HepG2 (cell line): ENCODE results near the gene AOX1. TPM values are rescaled to one million over a fixed set of nuclear protein-coding genes. Genes with fewer than 3 reads are reported as not detected.

Experiments used
- ATAC-seq: fragments of 200-7000 bp; cut with Tn5 transposase; 3 replicates; pipeline ENCODE4 v1.9.1; 2020; ENCODE audit warnings: mild to moderate bottlenecking, moderate library complexity
- BruUV-seq: library from RNA; stranded (reverse); fragments of 400-500 nt; replicated peaks from 2 replicates; lab custom pipeline; 2021; lab: Mats Ljungman, UMichigan
- CTCF ChIA-PET: fragments of 300-600 bp; formaldehyde crosslinking; extraction: SDS; loops from one replicate; lab custom pipeline; 2021; ENCODE audit warnings: low total read pairs, inconsistent platforms, low intra/inter-chr PET ratio; lab: Yijun Ruan, JAX
- POLR2A ChIA-PET: fragments of 350-600 bp; sonication (Branson Sonifier 250); formaldehyde crosslinking; loops from one replicate; lab custom pipeline; 2020; ENCODE audit warnings: antibody characterized with exemption, inconsistent platforms; lab: Yijun Ruan, JAX
- DNase-seq: peaks from one replicate; pipeline ENCODE4 v3.0.0-alpha.2; 2015; ENCODE audit warnings: low spot score
- FAIRE-seq: peaks from 3 replicates; lab custom pipeline; 2011; peaks lifted over from hg19 to GRCh38; lab: Jason Lieb, UNC
- H2AFZ ChIP-seq: one replicate; pipeline ENCODE4 v1.6.1; 2011; ENCODE audit warnings: low read length, inconsistent platforms
- H3K27ac ChIP-seq: fragments of 300-600 bp; 3 replicates; pipeline ENCODE4 v1.8.0; 2011; ENCODE audit warnings: mixed run types, mild to moderate bottlenecking, mixed read lengths, low read length, inconsistent platforms; ENCODE audit not compliant: insufficient read depth; ENCODE audit errors: extremely low read length
- H3K27me3 ChIP-seq, 2 experiments: fragments of 200-600 bp in 1 of 2; 2 replicates in 1 of 2; 3 replicates in 1 of 2; pipeline versions ENCODE4 v1.6.0 to v1.8.0; 2011; ENCODE audit warnings: low read length in 2 of 2, mild to moderate bottlenecking in 2 of 2, moderate library complexity in 2 of 2, inconsistent platforms in 1 of 2; ENCODE audit not compliant: insufficient read depth in 2 of 2, control insufficient read depth in 1 of 2
- H3K36me3 ChIP-seq, 2 experiments: fragments of 200-600 bp in 1 of 2; replicated peaks in 1 of 2; 2 replicates in 1 of 2; 3 replicates in 1 of 2; pipeline versions ENCODE4 v1.5.1 to v1.8.0; 2011; ENCODE audit warnings: low read length in 2 of 2, inconsistent platforms in 1 of 2; ENCODE audit not compliant: insufficient read depth in 2 of 2, control insufficient read depth in 1 of 2
- H3K4me1 ChIP-seq: 2 replicates; pipeline ENCODE4 v1.5.1; 2012; ENCODE audit warnings: low read length, inconsistent platforms; ENCODE audit not compliant: insufficient read depth
- H3K4me2 ChIP-seq: 2 replicates; pipeline ENCODE4 v1.6.0; 2011; ENCODE audit warnings: low read depth, low read length, inconsistent platforms
- H3K4me3 ChIP-seq, 3 experiments: fragments of 200-600 bp in 1 of 3; sonication (generic), shearing (Covaris generic) in 1 of 3; replicated peaks in 1 of 3; 2 replicates each; pipeline ENCODE4 v1.5.1; 2011 to 2016; ENCODE audit warnings: low read length in 3 of 3, inconsistent platforms in 2 of 3, low read depth in 2 of 3, mild to moderate bottlenecking in 2 of 3, control low read depth in 1 of 3, mixed read lengths in 1 of 3; ENCODE audit not compliant: insufficient read depth in 1 of 3
- H3K79me2 ChIP-seq: one replicate; pipeline ENCODE4 v1.6.1; 2011; ENCODE audit warnings: low read length, inconsistent platforms; ENCODE audit not compliant: insufficient read depth
- H3K9ac ChIP-seq: 2 replicates; pipeline ENCODE4 v1.6.0; 2011; ENCODE audit warnings: mild to moderate bottlenecking, low read depth, low read length, inconsistent platforms; ENCODE audit not compliant: insufficient read depth
- H3K9me3 ChIP-seq: 2 replicates; pipeline ENCODE4 v1.5.1; 2012; ENCODE audit warnings: mild to moderate bottlenecking, low read length
- H4K20me1 ChIP-seq: 2 replicates; pipeline ENCODE4 v1.6.0; 2011; ENCODE audit warnings: inconsistent platforms, mild to moderate bottlenecking, low read length, moderate library complexity; ENCODE audit not compliant: insufficient read depth
- CBX5 ChIP-seq: sonication (generic); formaldehyde crosslinking; IDR thresholded peaks from 2 replicates; pipeline ENCODE4 v1.4.0; 2020; ENCODE audit warnings: missing genetic modification reagents, borderline replicate concordance
- DPF2 ChIP-seq: sonication (generic); formaldehyde crosslinking; IDR thresholded peaks from 2 replicates; pipeline ENCODE4 v1.4.0; 2020; ENCODE audit warnings: mild to moderate bottlenecking, low read depth, missing genetic modification reagents, borderline replicate concordance
- FOXA3 ChIP-seq: IDR thresholded peaks from 2 replicates; pipeline ENCODE4 v1.6.1; 2016; ENCODE audit warnings: missing genetic modification reagents, missing compliant biosample characterization
- MTA3 ChIP-seq: sonication (generic); formaldehyde crosslinking; IDR thresholded peaks from 2 replicates; pipeline ENCODE4 v1.4.0; 2020; ENCODE audit warnings: missing genetic modification reagents
- RFX3 ChIP-seq: IDR thresholded peaks from 2 replicates; pipeline ENCODE4 v1.6.1; 2016; ENCODE audit warnings: missing biosample characterization, missing genetic modification reagents
- SP2 ChIP-seq: sonication (generic); formaldehyde crosslinking; IDR thresholded peaks from 2 replicates; pipeline ENCODE4 v1.5.1; 2020; ENCODE audit warnings: mild to moderate bottlenecking, missing genetic modification reagents
- SRSF1 ChIP-seq: fragments of 200-400 bp; formaldehyde crosslinking; optimal IDR thresholded peaks from 2 replicates; pipeline ENCODE3; 2017; ENCODE audit warnings: mild to moderate bottlenecking, low read depth, low read length, moderate library complexity
- TARDBP ChIP-seq: sonication (generic); formaldehyde crosslinking; IDR thresholded peaks from 2 replicates; pipeline ENCODE4 v1.8.0; 2022; ENCODE audit warnings: mild to moderate bottlenecking, missing genetic modification reagents
- ZNF772 ChIP-seq: sonication (generic); formaldehyde crosslinking; IDR thresholded peaks from 2 replicates; pipeline ENCODE4 v1.5.0; 2020; ENCODE audit warnings: mild to moderate bottlenecking, missing genetic modification reagents
- WGBS: methylation state at CpG from one replicate; pipeline ENCODE4 v1.1.6; 2017; ENCODE audit warnings: low lambda C conversion rate; 5-methylcytosine and 5-hydroxymethylcytosine counted together
- in situ Hi-C: cut with HindIII; loops from 2 replicates; pipeline ENCODE4 v1.10.0; 2017; ENCODE audit warnings: low pct_unique_long_range_greater_than_20kb; ENCODE audit not compliant: extremely low pct_ligation_motif_present
- intact Hi-C: fragments of 100-400 bp; cut with micrococcal nuclease; formaldehyde crosslinking; loops from one replicate; pipeline ENCODE4 v1.10.0; 2022; ENCODE audit not compliant: unreplicated experiment
- polyA plus RNA-seq, 8 experiments: library from polyadenylated mRNA; depleted of rRNA in 3 of 8; stranded (reverse) in 7 of 8; unstranded in 1 of 8; fragments of >200 nt; fragmentation: Illumina TruSeq in 4 of 8; extraction: Trizol in 4 of 8; gene quantifications; 2 replicates each; pipeline versions ENCODE4 v1.2.1 to v1.2.3, GENCODE V29; 2011 to 2016; ENCODE audit warnings: low read depth in 4 of 8, missing spikeins in 1 of 8, mixed read lengths in 1 of 8; ENCODE audit not compliant: insufficient read depth in 1 of 8
- total RNA-seq, 5 experiments: library from RNA; depleted of rRNA; stranded (reverse); fragments of >200 nt; fragmentation: Illumina TruSeq; extraction: Trizol; gene quantifications; 2 replicates each; pipeline ENCODE4 v1.2.3, GENCODE V29; 2016; ENCODE audit warnings: low read depth in 1 of 5
- TF ChIP-seq, protein P1 (sequence below), 2 experiments: IDR thresholded peaks; 2 replicates each; pipeline ENCODE4 v1.6.1; 2011 to 2012; ENCODE audit warnings: low read length in 2 of 2, borderline replicate concordance in 1 of 2, low read depth in 1 of 2, mild to moderate bottlenecking in 1 of 2, moderate library complexity in 1 of 2

Gene AOX1
- total and polyA plus RNA-seq, 2 of the 13 experiments (the other 11 are each of a cell fraction or from before 2014, with no cell fraction given), result 9.2 to 18.0 TPM

DNA sequence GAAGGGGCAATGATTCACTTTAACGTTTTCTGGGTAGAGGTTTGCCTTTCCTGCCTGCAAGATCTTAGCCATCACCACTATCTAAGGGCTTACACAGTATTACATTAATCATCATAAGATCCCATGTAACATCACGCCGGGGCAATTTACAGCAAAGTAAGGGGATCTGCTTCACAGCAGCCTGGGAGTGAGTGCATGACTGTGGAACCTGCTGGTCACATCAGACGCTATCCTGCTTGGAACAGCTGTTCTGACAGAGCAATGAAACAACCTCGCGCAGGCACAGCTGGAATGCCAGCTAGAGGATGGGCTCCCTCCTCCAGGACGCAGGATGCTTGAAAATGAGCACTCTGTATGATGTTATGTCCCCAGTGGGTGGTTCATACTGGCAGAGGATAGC is 89.0 kb downstream of the AOX1 start:
- H3K4me1 ChIP-seq, result peaks cover 16% of the 10 kb centered on the region
- intact Hi-C loops, result no loop called here
- H3K79me2 ChIP-seq, result no peaks in the 10 kb centered on the region
- in situ Hi-C loops, result no loop called here
- H3K4me3 ChIP-seq, result no peak overlapping the region
- WGBS, result 76% methylated on average over 7 of the region's 7 CpGs
- H3K27me3 ChIP-seq, result no peaks in the 10 kb centered on the region
- no peak overlapping the region for H2AFZ ChIP-seq
- no peaks in the 10 kb centered on the region for H4K20me1 ChIP-seq
- H3K36me3 ChIP-seq, result no peaks in the 10 kb centered on the region
- H3K9me3 ChIP-seq, result no peaks in the 10 kb centered on the region
- FAIRE-seq (no peak), ATAC-seq (no peak), DNase-seq (no peak)
- no peak overlapping the region for H3K9ac ChIP-seq
- POLR2A ChIA-PET, result interaction anchor here (1.9 kb wide), 1 partner anchor 89 kb away, joined by 6 read pairs; the partner anchor contains the start of gene AOX1
- no peak overlapping the region for H3K27ac ChIP-seq
- CTCF ChIA-PET, result no interaction called here
- H3K4me2 ChIP-seq, result no peak overlapping the region
- TF ChIP-seq FOXA3 (CRISPR knock-in tag), result no peak
- no peak for TF ChIP-seq MTA3
- no peak for TF ChIP-seq CBX5 (CRISPR knock-in tag)
- no peak for TF ChIP-seq SRSF1
- TF ChIP-seq, protein P1, sequence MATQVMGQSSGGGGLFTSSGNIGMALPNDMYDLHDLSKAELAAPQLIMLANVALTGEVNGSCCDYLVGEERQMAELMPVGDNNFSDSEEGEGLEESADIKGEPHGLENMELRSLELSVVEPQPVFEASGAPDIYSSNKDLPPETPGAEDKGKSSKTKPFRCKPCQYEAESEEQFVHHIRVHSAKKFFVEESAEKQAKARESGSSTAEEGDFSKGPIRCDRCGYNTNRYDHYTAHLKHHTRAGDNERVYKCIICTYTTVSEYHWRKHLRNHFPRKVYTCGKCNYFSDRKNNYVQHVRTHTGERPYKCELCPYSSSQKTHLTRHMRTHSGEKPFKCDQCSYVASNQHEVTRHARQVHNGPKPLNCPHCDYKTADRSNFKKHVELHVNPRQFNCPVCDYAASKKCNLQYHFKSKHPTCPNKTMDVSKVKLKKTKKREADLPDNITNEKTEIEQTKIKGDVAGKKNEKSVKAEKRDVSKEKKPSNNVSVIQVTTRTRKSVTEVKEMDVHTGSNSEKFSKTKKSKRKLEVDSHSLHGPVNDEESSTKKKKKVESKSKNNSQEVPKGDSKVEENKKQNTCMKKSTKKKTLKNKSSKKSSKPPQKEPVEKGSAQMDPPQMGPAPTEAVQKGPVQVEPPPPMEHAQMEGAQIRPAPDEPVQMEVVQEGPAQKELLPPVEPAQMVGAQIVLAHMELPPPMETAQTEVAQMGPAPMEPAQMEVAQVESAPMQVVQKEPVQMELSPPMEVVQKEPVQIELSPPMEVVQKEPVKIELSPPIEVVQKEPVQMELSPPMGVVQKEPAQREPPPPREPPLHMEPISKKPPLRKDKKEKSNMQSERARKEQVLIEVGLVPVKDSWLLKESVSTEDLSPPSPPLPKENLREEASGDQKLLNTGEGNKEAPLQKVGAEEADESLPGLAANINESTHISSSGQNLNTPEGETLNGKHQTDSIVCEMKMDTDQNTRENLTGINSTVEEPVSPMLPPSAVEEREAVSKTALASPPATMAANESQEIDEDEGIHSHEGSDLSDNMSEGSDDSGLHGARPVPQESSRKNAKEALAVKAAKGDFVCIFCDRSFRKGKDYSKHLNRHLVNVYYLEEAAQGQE (IDR thresholded peaks at IDR 0.05; ENCODE audit: borderline replicate concordance in 1 of 2, low read depth in 1 of 2, low read length in 2 of 2), result no peak
- no peak for TF ChIP-seq DPF2 (CRISPR knock-in tag)
- TF ChIP-seq SP2 (CRISPR knock-in tag), result no peak
- no peak for TF ChIP-seq RFX3
- TF ChIP-seq TARDBP (CRISPR knock-in tag), result no peak
- TF ChIP-seq ZNF772 (CRISPR knock-in tag), result no peak
- BruUV-seq, result no TSS peak
